Measurements from ENCODE around the gene WDFY1.

- TF ChIP-seq CTCF (IDR thresholded peaks at IDR 0.05; ENCODE audit: low read length), result no peak
- TF ChIP-seq EZH2 (IDR thresholded peaks at IDR 0.05; ENCODE audit: borderline replicate concordance, low read length), result no peak
Measured at GRCh38 chr2:223967981-223968380, 22.8 kb upstream of the WDFY1 start.
